HG03045 (cell line): Measurements from ENCODE around the gene DDB1.

Source experiments
- ATAC-seq: cut with Tn5 transposase; IDR thresholded peaks from one replicate; pipeline ENCODE4 v1.9.1; 2021; ENCODE audit warnings: mild to moderate bottlenecking, moderate library complexity; ENCODE audit not compliant: unreplicated experiment

DDB1 gene

DNA sequence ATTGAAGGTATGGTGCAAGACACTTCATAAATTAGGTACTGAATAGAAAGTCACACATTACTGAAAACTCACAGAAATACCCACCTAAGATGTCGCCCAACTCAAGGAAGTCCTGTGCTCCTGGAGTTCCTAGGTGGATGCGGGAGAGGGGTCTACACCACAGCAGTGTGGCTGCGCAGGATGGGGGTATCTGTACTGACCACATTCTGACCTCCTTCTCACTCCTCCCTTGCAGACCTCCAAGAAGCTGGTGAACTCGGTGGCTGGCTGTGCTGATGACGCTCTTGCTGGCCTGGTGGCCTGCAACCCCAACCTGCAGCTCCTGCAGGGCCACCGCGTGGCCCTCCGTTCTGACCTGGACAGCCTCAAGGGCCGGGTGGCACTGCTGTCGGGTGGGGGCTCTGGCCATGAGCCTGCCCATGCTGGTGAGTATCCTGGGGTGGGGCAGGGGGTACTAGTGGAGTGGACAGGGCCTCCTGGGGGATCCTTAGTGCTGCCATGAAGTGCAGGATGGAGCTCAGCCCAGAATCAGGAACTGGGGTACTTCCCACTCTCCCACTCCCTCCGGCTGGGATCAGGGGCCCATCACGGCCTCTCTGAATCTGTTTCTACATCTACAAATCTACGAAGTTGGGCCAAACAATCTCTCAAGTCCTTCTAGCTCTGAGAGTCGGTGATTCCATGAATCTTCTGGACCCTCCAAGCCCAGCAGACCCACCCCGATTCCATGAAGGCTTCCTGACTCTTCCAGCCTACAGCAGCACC, 5.0 kb upstream of the DDB1 start:
- no peak for ATAC-seq

DNA sequence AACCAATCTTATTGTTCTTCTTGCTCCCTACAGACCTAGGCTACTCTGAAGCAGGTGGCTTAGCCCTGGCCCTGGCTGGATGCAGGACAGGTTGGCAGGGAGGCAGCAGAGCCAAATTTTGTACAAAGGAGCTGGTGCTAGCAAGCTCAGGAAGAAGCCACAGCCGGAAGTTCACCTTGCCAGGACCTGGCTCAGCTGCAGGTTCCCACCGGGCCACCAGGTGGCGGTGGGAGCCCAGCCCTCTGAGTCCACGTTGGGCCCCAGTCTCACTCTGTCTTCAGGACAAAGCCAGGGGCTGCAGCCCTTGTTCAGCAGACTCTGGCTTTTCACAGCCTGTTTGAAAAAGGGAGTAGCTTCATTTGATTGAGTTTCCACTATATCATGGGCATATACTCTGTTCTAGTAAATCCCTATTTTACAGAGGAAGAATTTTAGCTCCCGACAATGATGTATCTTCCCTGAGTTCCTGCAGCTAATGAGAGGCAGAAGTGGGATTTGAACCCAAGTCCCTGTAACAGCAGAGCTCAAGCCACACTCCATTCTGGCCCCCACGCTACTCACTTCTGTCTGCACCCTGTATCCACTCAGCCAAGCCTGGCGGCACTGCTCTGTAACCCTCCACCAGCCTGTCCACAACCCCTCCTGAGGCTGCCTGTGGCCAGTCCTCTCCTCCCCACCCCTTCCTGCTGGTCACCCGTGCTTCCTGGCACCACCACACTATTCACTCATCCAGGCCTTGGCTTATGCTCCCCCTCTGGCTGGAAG, 3.4 kb upstream of the DDB1 start:
- peak; percentile 48 for ATAC-seq

GRCh38 chr11:61335355-61335710, 2.4 kb upstream of the DDB1 start:
- ATAC-seq = no peak

- ATAC-seq = no peak
Measured at GRCh38 chr11:61334434-61335354, 1.8 kb upstream of the DDB1 start.

DNA sequence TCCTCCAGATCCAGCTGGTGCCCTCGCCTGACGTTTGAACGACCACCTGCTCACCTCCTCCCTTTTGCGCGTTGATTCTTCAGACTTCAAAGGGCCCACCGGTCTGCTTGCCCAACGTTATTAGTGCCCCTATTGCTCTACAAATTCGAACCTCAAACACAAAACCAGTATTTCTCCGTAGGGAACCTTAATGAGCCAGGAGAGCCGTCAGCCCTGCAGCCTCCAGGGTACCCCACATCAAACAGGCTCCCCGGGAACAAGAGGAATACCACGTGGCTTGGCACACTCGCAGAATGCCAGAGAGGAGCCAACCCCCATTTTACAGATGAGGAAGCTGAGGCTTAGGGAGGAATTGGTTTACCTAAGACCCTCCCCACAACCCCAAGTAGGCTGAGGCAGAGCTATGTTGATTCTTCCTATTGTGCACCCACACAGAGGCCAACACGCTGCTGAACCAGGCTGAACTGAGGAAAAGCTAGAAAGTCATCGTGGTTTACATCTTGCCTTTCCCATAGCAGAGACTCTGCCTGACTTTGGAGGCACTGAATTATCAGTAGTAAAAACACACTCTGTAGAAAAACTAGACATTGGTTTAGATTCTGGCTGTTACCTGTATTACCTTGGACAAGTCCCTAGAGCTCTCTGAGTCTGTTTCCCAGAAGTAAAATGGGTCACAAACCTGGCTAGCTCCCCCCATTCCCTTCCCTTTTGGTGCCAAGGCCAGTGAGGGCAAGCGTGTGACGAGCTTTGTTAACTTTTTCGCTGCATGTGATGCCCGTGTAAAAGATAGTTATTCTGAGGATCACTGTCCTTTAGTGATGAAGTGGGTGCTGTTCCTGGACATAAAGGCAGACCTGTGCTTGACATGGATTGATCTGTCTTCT, 887 bp upstream of the DDB1 start:
- ATAC-seq = no peak

DNA sequence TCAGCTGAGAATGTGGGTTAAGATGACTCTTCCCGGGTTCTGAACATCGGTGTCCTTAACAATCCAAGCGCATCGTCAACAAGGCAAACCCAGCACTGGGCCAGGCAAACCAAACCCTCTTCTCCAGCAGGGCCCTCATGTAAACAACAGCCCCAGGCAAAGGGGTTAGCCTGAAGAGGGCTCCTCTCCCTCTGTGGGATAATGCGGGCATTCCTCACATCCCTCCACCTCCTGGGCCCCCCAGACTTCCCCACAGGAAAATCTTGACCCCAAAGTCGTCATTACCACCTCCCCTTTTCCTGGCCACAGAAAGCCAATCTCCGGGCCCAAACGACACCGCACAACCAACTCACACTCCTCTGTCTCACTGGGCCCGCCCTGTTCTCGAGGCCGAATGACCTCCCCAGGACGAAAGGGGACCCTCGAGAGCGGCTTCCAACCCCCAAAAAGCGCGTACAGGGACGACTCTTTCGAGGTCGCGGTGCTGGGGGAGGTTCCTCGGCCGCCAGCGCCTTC, 566 bp downstream of the DDB1 start:
- peak; percentile 1 for ATAC-seq

GRCh38 chr11:61331651-61332050, 1.3 kb downstream of the DDB1 start:
- no peak for ATAC-seq

GRCh38 chr11:61329871-61330270, 3.0 kb downstream of the DDB1 start:
- no peak for ATAC-seq

DNA sequence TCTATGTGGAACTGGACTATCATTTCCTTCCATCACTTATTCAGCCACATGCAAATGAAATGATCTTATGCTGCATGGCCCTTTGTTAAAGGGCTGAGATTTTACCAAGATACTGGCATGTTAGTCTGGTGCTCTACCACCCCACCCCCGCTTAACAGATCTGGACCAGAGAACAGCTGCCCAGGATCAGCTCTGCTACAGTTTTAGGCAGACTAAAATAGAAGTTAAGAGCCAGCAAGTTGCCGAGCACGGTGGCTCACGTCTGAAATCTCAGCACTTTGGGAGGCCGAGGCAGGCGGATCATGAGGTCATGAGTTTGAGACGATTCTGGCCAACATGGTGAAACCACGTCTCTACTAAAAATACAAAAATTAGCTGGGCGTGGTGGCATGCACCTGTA, 4.6 kb downstream of the DDB1 start:
- ATAC-seq = no peak

- ATAC-seq = no peak
Measured at GRCh38 chr11:61327669-61328071, 5.2 kb downstream of the DDB1 start.

DNA sequence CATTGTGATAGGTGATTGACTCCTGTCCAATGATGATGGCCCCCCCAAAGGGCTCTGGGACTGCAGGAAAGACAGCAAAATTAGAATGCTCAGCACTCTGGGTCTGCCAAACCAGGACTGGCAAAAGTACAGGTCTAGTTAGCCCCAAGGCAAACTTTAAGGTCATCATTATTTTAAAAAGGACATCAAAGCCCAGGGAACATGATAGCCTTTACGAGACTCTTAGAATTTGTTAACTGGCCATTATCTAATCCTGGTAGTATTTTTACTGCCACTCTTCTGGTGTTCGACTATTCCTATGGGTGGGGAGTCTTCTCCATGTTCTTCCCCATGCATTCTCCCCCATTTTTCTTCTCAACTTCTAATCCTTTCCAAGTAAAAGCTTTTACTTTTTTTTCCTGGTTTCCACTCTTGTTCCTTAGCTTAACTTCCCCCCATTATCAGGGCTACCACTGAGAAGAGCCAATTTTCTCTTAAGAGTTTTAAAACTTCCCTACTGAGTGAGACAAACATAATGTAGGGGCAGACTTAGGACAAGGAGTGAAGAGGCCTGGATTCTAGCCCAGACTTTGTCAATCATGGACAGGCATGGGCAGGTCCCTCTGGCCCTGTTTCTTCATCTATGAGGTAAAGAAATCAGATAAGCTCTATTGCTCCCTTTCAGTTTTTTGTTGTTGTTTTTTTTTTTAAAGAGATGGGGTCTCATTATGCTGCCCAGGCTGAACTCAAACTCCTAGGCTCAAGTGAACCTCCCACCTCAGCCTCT, 7.1 kb downstream of the DDB1 start:
- ATAC-seq = no peak

DNA sequence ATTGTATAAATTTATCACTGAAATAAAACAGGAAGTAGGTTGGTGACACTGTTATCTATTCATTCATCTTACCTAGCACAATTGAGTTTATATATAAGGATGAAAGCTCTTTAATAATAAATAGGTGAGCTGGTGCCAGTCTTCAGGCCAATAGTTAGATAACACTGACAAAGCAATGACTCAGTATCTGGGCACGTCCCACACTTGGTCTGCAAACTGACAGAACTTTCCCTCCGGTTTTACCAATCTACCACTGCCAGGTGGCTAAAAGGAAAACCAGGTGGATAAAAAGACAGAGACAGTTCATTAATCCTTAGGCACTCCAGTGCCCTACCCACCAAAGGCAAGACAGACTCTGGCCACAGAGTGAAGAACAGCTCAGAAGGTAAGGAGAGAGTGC, 17.6 kb downstream of the DDB1 start:
- ATAC-seq = no peak

DNA sequence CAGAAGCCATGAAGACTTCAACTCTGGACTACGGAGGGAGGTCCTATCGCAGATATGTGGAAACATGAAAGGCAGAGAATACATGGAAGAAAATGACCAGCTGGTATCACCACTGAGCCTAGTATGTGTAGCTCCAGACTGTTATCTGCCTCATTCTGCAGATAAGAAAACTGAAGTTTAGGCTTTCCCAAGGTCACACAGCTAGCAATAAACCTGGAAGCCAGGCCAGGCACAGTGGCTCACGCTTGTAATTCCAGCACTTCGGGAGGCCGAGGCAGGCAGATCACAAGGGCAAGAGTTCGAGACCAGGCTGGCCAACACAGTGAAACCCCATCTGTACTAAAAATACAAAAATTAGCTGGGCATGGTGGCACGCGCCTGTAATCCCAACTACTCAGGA, 22.2 kb downstream of the DDB1 start:
- no peak for ATAC-seq

DNA sequence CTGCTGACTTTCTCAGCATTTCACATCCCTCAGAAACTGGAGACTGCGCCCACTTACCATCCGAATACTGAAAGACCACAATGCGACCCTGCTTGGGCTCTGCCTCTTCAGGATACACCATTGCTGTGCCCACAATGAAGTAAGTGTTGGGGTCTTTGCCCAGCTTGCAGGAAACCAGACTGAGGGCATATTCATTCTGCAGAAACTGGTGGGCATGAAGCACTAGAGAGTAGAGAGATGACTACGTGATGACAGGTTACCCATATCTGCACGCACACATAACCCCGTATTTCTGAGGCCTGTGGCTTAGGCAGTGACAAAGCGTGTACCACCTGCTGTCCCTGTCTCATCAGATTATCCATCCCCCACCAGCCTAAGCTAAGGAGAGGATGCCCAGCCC, 23.2 kb downstream of the DDB1 start:
- no peak for ATAC-seq

DNA sequence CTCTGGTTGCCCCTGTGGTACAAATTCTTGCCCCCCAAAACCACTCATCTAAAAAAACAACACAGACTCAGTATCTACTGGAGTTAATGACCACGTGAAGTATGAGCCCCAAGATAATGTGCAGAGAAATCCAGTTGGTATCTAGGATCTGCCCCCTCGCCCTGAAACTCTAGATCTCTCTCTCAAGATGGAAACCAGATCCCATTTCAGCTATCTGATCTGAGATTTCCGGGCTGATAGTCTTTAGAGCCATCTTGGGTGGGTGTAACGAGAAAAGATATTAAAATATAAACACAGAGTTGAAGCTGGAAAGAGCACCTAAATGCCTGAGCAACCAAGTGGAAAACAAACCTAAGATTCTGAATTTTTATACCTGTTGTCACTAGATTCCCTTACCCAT, 23.8 kb downstream of the DDB1 start:
- no peak for ATAC-seq

DNA sequence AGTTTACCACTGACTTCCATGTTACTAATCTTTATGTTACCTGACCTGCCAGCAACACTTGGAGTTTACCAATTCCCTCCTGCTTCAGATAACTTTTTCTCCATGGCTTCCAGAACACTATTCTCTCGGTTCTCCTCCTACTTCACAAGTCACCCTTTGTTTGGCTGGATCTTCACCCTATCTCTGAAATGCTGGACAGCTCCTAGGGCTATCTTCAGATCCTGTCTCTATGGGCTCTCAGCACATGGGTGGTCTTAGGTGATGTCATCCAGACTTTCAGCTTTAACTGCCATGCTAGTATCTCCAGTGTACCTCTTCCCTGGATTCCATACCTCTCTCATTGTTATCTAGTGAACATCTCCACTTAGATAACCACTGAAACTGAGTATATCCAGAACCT, 25.6 kb downstream of the DDB1 start:
- no peak for ATAC-seq

GRCh38 chr11:61306221-61306620, 26.7 kb downstream of the DDB1 start:
- no peak for ATAC-seq

DNA sequence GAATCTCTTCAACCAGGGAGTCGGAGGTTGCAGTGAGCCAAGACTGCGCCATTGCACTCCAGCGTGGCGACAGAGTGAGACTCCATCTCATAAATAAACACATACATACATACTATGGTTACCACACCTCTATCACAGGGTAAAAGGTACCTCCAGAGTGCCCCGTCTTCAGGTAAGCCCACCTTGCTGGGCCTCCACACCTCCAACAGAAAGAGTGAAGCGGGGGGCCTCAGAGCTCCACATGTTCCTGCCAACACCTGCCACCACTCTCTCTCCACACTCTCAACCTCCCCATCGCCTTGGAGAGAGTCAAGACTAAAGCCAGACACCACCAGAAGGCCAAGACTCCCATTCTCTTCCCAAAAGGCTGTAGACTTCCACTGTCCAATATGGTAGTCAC, 27.5 kb downstream of the DDB1 start:
- ATAC-seq = no peak

DNA sequence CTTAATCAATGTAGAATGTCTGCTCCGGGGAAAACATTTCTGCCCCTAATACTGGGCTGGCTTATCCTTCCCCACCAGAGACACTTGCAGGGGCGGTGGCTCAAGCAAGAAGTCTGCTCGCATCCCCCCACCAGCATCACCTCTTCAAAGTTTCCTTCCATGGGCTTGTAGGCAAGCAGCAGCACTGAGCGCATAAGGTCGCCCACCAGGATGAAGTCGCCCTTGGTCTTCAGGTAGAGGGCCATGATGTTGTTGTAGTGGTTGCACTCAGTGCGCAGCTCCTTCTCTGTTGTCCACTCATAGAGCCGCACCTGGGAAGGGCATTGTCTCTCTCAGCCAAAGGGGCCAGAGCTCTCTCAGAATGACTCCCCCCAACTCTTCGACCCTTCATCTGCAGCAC, 29.2 kb downstream of the DDB1 start:
- no peak for ATAC-seq

GRCh38 chr11:61302550-61302949, 30.4 kb downstream of the DDB1 start:
- no peak for ATAC-seq
